Mesodermal cell (in vitro differentiated cells): ENCODE measurements around the gene KLF2.

Source experiments
- H3K27ac ChIP-seq: 2 replicates; pipeline ENCODE4 v1.7.0; 2013; ENCODE audit warnings: mild to moderate bottlenecking, low read depth, low read length, moderate library complexity; ENCODE audit not compliant: severe bottlenecking
- H3K36me3 ChIP-seq: 2 replicates; pipeline ENCODE4 v1.7.1; 2013; ENCODE audit warnings: mild to moderate bottlenecking, low read length, moderate library complexity; ENCODE audit not compliant: control insufficient read depth, insufficient read depth
- H3K4me1 ChIP-seq: one replicate; pipeline ENCODE4 v1.7.1; 2013; ENCODE audit warnings: mild to moderate bottlenecking, low read length; ENCODE audit not compliant: insufficient read depth, control insufficient read depth, poor library complexity, severe bottlenecking
- H3K4me3 ChIP-seq: 2 replicates; pipeline ENCODE4 v1.7.0; 2013; ENCODE audit warnings: low read length, control low read depth, mild to moderate bottlenecking; ENCODE audit not compliant: insufficient read depth, poor library complexity, severe bottlenecking; ENCODE audit errors: extremely low read depth
- H3K9me3 ChIP-seq: 2 replicates; pipeline ENCODE4 v1.7.1; 2013; ENCODE audit warnings: mild to moderate bottlenecking, low read length, moderate library complexity; ENCODE audit not compliant: control insufficient read depth
- WGBS, 2 experiments: methylation state at CpG; one replicate each; pipeline ENCODE4 v1.1.5; 2013; ENCODE audit warnings: missing lambda C conversion rate in 2 of 2; ENCODE audit not compliant: insufficient coverage in 2 of 2; 5-methylcytosine and 5-hydroxymethylcytosine counted together

The KLF2 gene

DNA sequence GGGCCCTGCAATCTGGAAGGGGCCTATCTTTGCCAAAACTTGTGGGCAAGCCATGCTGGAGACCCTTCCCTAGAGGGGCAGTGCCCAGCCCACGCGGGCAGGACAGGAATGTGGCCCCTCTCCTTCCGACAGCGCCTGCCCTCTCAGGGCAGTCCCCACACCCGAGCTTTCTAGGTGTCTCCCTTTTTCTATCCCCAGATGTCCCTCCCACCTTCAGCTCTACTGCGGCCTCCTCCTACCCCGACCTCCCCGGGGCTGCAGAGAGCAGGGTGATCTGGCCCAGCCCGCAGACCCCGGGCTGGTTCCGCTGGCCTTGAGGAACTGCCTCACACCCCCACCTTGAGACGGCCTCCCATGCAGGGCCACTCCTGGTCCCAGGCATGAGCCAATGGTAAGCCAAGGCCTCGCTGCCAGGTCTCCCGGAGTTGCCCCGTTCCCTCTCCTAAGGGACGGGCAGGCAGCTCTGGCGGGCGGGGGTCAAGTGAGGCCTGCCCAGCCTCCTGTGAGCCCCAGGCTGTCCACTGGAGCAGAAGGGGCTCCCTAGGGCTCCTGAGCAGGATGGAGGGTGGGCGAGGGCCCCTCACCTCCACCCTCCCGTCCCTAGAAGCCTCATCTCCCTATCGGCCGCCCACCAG, 39.7 kb downstream of the KLF2 start:
- peaks cover 16% of the 10 kb centered on the region for H3K36me3 ChIP-seq
- 92 to 94% methylated on average over 20 to 21 of the region's 22 CpGs for WGBS, 2 experiments
- no peak overlapping the region for H3K27ac ChIP-seq
- no peak overlapping the region for H3K4me3 ChIP-seq
- no peaks in the 10 kb centered on the region for H3K4me1 ChIP-seq
- no peaks in the 10 kb centered on the region for H3K9me3 ChIP-seq

- H3K4me3 ChIP-seq = no peak overlapping the region
- H3K9me3 ChIP-seq = no peaks in the 10 kb centered on the region
- H3K4me1 ChIP-seq = no peaks in the 10 kb centered on the region
- WGBS, 2 experiments = 93% methylated on average over 11 of the region's 12 CpGs
- H3K27ac ChIP-seq = no peak overlapping the region
- peaks cover 14% of the 10 kb centered on the region for H3K36me3 ChIP-seq
These were observed 40.8 kb downstream of the KLF2 start for GRCh38 chr19:16365300-16365996.

DNA sequence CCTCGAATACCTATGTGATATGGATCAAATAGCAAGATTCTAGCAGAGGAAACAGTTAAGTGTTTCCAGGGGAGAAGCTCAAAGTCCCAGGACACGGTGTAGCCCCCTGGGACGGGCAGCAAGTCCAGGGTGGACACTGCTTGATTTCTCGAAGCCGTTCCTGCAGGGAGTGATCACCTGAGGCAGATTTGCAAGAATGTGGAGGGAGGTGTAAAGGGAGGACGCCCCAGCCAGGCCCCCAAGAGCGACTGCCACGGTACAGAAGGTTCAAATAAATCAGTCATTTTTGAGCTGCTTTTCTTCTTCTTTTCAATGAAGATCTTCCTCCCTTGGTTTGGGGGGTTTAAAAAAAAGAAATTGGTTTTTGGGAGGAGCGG, 41.4 kb downstream of the KLF2 start:
- no peaks in the 10 kb centered on the region for H3K4me1 ChIP-seq
- H3K9me3 ChIP-seq = no peaks in the 10 kb centered on the region
- 96% methylated on average over 6 to 9 of the region's 9 CpGs for WGBS, 2 experiments
- peaks cover 15% of the 10 kb centered on the region for H3K36me3 ChIP-seq
- H3K4me3 ChIP-seq = no peak overlapping the region
- no peak overlapping the region for H3K27ac ChIP-seq

GRCh38 chr19:16366433-16367260, 42.0 kb downstream of the KLF2 start:
- Histone ChIP-seq H3K4me1 (no peaks in the 10 kb centered on the region), H3K36me3 (peaks cover 18% of the 10 kb centered on the region), H3K27ac (no peak overlapping the region), H3K9me3 (no peaks in the 10 kb centered on the region), H3K4me3 (no peak overlapping the region)
- WGBS, 2 experiments = 92 to 94% methylated on average over 23 to 25 of the region's 25 CpGs

- H3K4me1 ChIP-seq = no peaks in the 10 kb centered on the region
- WGBS, 2 experiments = 93 to 96% methylated on average over 7 of the region's 10 CpGs
These were observed 42.6 kb downstream of the KLF2 start for GRCh38 chr19:16367261-16367683.

DNA sequence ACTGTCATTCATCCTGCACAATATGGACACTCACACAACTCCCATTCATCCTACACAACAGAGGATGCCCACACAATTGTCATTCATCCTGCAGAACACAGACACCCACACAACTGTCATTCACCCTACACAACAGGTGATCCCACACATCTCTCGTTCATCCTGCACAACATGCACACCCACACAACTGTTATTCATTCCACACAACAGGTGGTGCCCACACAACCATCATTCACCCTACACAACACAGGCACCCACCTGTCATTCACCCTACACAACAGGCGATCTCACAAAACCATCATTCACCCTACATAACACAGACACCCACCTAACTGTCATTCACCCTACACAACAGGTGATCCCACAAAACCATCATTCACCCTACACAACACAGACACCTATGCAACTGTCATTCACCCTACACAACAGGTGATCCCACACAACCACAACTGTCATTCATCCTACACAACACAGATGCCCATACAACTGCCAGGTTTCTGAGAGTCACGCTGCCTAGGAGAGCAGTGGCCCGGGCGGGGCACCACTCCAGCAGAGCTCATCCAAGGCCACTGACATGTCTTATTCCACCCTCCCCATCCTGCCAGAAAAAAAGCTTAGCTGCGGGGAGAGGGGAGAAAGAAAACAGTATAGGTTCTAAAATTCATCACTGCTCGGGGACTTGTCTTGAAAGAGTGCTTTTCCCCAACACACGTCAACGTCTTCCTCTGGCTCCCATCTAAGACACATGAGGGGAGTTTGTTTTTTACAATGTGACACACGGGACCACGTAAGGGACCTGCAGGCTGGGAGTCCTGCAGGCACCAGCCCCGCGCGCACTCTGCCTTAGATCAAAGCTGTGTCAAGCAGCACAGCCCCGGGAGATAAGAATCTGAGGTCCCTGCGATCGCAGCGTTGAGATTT, 44.0 kb downstream of the KLF2 start:
- H3K36me3 ChIP-seq = peaks cover 16% of the 10 kb centered on the region
- H3K27ac ChIP-seq = no peak overlapping the region
- no peaks in the 10 kb centered on the region for H3K9me3 ChIP-seq
- H3K4me1 ChIP-seq = no peaks in the 10 kb centered on the region
- 89 to 90% methylated on average over 11 to 14 of the region's 18 CpGs for WGBS, 2 experiments
- H3K4me3 ChIP-seq = no peak overlapping the region

More at GRCh38 chr19:16367261-16367683, 42.6 kb downstream of the KLF2 start:
- no peaks in the 10 kb centered on the region for H3K9me3 ChIP-seq
- H3K27ac ChIP-seq = no peak overlapping the region
- peaks cover 16% of the 10 kb centered on the region for H3K36me3 ChIP-seq
- H3K4me3 ChIP-seq = no peak overlapping the region

- Histone ChIP-seq H3K36me3 (peaks cover 16% of the 10 kb centered on the region), H3K27ac (no peak overlapping the region), H3K4me1 (no peaks in the 10 kb centered on the region), H3K4me3 (no peak overlapping the region), H3K9me3 (no peaks in the 10 kb centered on the region)
- WGBS, 2 experiments = 90 to 96% methylated on average over 3 of the region's 3 CpGs
These were observed 44.7 kb downstream of the KLF2 start for GRCh38 chr19:16369306-16369663.

- no peak overlapping the region for H3K4me3 ChIP-seq
- 92 to 94% methylated on average over 19 to 21 of the region's 22 CpGs for WGBS, 2 experiments
- peaks cover 20% of the 10 kb centered on the region for H3K36me3 ChIP-seq
- H3K27ac ChIP-seq = no peak overlapping the region
- no peaks in the 10 kb centered on the region for H3K9me3 ChIP-seq
- no peaks in the 10 kb centered on the region for H3K4me1 ChIP-seq
These were observed 45.3 kb downstream of the KLF2 start for GRCh38 chr19:16369664-16370576.

- Histone ChIP-seq H3K27ac (no peak overlapping the region), H3K9me3 (no peaks in the 10 kb centered on the region), H3K36me3 (peaks cover 23% of the 10 kb centered on the region), H3K4me1 (no peaks in the 10 kb centered on the region), H3K4me3 (no peak overlapping the region)
- 92 to 93% methylated on average over 12 of the region's 15 CpGs for WGBS, 2 experiments
These were observed 46.2 kb downstream of the KLF2 start for GRCh38 chr19:16370641-16371391.
